Occipital lobe (tissue), 2 donors: ENCODE data around the gene INPP5J. TPM values are rescaled to one million over a fixed set of nuclear protein-coding genes. Genes with fewer than 3 reads are reported as not detected.

Experiments used
- DNase-seq: peaks from one replicate; lab custom pipeline; 2025; lab: John Stamatoyannopoulos, UW
- total RNA-seq: library from RNA; depleted of rRNA; stranded (reverse); fragments of >200 nt; gene quantifications from one replicate; pipeline ENCODE4 v1.2.3, GENCODE V29; 2014

The INPP5J gene
- total RNA-seq, 1 donor from 2014 or later: 0.78 TPM

DNA sequence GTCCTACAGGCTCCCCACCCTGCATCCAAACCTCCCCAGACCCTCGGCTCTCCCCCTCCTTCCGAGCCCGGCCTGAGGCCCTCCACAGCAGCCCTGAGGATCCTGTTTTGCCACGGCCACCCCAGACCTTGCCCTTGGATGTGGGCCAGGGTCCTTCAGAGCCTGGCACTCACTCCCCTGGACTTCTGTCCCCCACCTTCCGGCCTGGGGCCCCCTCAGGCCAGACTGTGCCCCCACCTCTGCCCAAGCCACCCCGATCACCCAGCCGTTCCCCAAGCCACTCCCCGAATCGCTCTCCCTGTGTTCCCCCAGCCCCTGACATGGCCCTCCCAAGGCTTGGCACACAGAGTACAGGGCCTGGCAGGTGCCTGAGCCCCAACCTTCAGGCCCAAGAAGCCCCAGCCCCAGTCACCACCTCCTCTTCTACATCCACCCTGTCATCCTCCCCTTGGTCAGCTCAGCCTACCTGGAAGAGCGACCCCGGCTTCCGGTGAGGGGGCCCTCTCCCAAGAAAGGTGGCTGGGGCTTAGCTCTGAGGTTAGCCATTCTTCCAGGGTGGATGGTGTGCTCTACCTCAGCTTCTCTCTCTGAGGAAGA is 2.9 kb downstream of the INPP5J start:
- no peak for DNase-seq

DNA sequence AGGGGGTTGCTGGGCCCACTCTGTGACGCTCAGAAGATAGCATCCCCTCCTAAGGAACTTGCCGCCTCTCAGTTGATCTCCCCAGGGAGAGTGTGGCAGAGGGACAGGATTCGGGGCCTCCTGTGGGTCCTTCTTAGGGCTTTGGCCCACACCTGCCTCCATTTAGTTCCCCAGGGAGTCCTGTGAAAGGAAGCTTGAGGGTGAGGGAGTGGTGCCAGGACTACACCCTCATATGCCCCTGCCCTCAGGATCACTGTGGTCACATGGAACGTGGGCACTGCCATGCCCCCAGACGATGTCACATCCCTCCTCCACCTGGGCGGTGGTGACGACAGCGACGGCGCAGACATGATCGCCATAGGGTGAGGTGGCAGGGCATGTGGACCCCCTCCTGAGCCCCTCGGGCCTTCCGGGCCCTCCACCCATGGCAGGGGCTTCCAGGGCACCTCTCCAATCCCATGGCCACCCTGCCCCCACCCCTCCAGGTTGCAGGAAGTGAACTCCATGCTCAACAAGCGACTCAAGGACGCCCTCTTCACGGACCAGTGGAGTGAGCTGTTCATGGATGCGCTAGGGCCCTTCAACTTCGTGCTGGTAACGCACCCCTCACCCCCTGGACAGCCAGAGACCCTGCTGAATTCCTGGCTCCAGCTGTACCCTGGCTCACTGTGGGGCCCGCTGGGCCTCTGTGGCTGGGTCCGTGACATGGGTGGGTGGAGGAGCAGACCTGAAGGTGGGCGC is 3.5 kb downstream of the INPP5J start:
- no peak for DNase-seq

DNA sequence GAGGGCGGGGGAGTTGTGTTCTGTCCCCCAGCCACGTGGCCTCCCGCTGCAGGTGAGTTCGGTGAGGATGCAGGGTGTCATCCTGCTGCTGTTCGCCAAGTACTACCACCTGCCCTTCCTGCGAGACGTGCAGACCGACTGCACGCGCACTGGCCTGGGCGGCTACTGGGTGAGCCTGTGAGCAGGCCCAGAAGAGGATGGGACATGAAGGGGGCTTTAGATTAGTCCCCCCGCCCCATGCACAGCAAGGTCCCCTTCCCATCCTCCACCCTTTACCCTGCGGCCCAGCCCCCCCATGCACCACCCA is 4.1 kb downstream of the INPP5J start:
- no peak for DNase-seq

DNA sequence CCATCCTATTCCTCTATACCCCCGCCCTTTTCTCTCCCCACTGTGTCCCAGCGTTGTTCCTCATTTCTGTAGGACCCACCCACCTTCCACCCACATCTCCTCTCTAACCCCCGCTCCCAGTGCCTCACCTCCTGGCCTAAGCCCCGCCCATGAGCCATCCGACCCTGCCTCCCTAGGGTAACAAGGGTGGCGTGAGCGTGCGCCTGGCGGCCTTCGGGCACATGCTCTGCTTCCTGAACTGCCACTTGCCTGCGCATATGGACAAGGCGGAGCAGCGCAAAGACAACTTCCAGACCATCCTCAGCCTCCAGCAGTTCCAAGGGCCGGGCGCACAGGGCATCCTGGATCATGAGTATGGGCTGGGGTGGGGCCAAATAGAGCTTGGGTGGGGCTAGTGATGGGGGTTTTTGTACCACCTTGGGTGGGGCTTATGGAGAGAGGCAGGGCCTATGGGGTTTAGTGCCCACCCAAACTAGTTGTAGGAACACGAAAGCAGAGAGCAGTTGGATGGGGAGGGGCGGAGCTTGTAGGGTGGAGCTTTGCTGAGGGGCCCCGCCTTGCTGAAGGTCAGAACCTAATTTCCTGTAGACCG is 4.5 kb downstream of the INPP5J start:
- no peak for DNase-seq

DNA sequence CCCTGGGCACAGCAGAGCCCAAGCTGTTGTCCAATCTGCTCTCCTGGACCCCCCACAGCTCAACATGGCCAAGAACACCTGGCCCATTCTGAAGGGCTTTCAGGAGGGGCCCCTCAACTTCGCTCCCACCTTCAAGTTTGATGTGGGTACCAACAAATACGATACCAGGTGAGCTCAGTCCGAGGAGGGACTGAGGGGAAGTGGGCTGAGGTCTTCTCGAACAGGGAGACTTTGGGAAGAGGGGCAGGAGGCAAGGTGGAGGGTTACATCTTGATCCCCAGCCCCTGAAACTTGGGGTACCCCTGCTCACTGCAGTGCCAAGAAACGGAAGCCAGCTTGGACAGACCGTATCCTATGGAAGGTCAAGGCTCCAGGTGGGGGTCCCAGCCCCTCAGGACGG is 5.4 kb downstream of the INPP5J start:
- no peak for DNase-seq

DNA sequence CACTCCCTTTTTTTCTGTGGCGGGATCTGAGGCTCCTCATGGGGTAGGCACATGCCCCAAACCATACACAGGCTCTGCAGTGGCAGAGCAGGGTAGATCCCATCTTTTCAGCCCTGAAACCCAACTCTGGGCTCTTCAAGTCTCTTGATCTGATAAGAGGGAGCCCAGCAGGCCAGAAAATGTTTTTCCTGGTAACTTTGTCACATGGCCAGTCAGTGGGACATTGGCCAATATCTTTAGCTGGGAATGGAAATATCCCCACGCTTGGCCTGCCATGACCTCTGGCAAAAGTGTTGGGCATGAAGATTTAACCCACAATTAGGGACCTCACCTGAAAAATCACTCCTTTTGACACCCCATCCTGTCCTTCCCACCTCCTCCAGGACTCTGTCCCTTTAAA is 8.1 kb downstream of the INPP5J start:
- DNase-seq: no peak

DNA sequence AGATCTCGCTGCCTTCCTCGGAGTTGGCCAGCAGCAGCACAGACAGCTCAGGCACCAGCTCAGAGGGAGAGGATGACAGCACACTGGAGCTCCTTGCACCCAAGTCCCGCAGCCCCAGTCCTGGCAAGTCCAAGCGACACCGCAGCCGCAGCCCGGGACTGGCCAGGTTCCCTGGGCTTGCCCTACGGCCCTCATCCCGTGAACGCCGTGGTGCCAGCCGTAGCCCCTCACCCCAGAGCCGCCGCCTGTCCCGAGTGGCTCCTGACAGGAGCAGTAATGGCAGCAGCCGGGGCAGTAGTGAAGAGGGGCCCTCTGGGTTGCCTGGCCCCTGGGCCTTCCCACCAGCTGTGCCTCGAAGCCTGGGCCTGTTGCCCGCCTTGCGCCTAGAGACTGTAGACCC is 11.1 kb downstream of the INPP5J start:
- no peak for DNase-seq

DNA sequence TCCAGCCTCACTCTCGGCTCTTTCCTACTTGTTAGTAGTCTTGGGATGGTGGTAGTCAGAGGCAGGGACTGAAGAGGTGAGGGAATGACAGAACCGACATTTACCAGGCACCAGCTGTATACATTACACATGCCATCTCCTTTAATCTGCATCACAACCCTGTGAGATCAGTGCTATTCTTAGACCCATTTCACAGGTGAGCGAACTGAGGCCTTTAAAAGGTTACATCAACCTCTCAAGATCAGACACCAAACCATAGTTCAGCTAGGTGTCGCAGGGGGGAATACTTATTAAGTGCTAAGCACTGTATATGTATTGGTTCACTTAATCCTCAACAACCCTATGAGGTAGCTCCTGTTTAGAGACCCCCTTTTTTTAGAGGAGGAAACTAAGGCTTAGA is 11.9 kb downstream of the INPP5J start:
- no peak for DNase-seq

DNA sequence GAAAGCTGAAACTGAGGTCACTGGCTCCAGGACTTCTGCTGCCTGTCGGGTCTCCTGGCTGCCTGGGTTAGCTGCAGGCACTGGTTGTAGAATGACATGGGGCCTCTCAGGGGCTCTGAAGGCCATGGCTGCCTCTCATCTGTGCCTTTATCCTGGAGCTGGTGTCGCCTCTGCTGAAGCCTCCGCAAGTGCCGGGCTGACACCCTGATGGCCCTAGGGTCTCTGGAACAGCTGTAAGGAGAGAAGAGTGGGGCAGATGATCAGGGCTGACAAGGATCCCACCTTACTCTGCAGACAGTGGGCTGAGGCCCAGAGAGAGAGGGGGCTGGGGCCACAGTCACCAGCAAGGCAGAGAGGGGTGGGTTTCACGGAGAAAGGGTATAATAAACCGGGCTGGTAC is 12.9 kb downstream of the INPP5J start:
- no peak for DNase-seq

DNA sequence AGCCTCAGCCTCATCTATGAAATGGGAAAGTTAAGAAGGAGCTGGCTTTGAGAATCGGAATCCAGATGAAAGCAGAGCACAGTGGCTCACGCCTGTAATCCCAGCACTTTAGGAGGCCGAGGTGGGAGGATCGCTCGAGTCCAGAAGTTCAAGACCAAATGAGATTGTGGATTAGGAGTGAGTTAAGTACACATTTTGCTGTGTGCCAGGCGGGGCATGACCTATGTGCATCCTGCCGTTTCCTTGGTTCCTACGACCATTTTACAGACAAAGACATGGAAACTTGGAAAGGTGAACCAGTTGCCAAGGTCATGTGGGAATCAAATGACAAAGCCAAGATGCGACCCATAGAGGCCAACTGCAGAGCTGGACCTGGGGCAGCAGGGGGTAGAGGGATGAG is 13.4 kb downstream of the INPP5J start:
- no peak for DNase-seq

DNA sequence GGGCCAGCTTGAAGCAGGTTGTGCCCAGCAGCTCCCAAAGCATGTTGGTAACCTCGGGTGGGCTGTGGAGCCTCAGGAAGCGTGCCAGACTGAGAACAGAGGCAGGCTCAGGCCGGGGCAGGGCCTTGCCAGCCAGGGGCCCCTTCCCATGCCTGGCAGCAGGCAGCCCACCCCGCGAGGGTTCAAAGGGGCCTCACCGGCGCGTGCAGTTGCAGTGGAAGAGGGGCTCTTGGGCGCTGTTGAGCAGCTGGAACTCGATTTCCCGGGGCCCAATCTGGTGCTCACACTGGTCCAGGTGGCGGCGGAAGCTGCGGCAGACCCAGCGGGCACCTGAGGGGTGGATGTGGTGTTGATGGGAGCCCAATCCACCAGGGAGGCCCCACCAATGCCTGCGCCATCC is 13.9 kb downstream of the INPP5J start:
- DNase-seq: no peak

DNA sequence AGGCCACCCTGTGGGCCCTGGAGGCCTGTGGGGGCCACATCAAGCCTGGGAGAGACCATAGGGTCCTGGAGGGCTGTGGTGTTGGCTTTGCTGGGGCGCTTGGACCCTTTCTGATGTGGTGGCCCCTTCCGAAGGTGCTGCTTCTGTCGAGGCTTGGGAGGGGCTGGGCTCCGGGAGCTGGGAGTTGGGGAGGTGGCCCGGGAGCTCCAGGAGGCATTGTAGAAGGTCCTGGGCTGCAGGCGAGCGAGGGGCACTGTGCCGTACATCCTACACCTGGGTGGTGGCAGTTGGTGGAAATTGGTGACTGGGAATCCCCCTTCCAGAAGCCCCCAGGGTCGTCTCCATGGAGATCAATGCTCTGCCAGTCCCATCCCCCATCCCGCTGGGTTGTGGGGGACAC is 15.0 kb downstream of the INPP5J start:
- DNase-seq: no peak

DNA sequence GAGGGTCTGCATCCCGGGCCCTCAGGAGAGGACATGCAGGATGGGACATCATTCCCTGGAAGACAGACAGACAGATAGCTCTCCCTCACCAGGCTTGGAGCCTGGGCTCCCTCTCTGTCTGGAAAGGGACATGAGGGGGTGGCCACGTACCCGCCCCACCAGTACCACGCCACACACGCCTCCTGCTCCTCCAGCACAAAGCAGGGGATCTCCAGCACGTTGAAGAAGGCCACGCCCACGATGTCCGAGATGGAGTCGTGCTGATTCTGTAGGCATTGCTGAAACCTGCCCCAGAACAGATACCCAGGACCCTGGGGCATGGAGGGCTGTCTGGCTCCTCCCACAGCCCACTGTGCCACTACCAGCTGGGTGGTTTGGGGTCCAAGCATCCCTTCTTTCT is 15.4 kb downstream of the INPP5J start:
- DNase-seq: no peak

DNA sequence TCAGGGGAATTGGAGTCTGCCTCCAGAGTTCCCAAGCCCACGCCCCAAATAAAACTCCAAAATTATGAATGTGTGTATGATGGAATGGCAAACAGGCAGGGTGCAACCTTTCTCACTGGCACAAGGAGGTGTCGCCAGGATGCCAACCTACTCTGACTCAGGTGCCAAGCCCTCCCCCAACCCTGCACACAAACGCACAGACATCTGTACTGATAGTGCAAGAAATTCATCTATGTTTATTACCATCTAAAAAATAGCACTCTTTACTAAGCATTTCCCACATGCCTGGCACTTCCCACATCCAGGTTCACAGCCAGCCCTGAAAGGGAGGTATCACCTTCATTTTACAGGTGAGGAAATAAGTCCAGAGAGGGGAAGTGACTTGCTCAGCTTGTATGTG is 16.3 kb downstream of the INPP5J start:
- no peak for DNase-seq

DNA sequence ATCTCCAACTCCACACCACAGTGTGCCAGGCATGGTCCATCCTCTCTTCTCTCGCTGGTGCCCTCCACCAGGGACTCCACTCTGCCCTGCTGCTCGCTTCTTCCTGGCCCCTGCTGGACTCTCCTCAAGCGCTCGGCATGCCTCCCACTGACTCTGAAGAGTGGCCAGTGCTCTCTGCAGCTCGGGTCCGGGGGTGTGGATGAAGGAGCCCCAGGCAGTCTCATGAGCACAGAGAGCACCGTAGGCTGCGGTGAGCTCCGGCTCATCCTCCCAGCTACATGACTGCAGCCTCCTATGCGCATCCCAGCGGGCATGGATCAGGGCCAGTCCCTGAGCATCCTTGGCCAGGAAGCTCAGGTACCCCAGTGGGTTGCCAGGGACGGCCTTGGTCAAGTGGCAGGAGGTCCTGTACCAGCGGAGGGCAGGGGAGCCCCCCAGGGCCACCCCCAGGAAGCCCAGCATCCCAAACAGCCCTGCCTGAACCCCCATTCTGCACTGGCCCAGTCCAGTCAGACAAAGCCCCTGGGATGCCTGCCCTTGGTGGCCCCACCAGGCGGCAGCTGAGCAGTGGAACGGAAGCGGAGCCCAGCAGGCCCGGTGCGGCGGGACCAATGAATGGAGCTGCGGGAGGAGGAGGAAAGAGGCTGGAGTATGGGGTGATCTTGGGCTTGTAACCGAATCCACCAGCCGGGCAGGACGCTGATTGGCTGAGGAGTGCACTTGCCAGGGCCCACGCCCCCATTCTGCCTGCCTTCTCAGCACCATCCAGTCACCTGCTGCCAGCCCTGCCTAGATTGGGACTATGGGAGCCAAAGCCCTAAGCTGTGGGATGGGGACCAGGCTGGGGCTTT is 17.3 kb downstream of the INPP5J start, which contains the start of gene PLA2G3:
Gene PLA2G3, minus strand, starts transcription at position 643 of the 851 bp plus-strand sequence. Its CDS starts 154 bp downstream, at position 489.
- no peak for DNase-seq

DNA sequence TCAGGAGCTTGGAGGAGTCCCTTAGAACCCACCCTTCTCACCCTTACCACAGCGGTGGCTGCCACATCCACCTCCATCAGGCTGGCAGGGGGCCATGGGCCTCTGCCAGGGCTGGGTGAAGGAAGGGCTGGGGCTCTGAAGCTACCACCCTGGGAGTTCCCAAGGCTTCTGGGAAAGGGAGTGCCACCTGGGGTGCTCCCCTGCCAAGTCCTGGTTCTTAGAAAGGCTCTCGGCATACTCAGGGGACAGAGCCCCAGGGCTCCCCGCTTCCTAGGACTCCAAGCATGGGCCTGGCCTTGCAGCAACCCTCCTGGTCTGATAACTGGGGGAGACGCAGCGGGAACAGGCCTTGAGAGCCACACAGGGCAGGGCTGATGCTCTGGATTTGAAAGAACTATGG is 18.0 kb downstream of the INPP5J start:
- DNase-seq: no peak

DNA sequence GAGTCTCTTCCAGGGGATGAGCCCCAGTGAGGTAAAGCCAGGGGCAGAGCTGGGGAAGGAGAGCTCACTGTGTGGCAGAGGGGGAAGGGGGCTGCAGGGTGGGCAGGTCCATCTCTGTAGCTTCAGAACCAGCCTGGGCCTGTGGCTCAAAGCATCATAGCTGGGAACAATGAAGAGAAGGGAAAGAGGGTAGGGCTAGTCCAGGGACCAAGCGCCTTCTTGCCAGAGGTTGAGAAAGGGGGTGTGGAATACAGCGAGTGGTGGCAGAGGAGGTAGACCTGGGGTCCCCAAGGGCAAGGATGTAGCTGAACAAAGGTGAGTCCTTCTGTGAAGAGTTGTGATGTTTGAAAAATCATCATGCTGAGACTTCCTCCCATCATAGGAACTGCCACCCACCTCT is 18.8 kb downstream of the INPP5J start:
- no peak for DNase-seq

DNA sequence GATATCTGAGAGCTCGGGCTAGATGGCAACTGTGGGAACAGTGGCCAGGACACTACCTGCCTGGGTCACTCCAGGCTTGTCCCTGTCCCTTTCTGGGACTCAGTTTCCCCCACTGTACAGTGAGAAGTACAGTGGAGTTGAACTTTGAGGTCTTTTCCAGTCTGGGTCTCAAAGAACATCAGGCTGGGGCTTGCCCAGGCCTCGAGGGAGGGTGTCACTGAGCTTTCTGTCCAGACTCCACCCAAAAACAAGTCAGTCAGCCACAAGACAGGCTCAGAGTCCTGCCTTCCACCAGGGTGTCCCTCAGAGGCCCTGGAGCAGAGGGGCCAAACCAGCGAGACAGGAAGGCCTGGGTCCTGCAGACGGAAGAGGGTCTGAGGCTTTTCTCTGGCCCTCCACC is 19.5 kb downstream of the INPP5J start:
- no peak for DNase-seq

DNA sequence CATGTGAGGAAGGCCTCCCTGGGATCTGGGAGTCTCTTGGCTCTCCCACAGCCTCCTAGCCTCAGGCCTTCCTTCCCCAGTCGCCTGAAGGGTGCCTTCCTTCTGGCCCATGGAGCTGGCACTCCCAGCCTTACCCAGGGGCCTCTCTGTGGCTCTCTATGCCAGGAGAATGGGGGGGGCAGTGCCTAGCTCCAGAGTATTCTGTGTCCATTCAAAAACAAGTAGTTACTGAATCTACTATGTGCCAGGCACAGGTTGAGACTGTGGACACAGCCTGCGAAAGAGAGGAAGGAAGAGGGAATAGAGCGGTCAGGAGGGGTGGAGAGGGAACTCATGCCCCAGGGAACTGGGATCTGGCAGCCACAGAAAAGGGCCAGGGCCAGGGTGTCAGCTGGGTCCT is 20.3 kb downstream of the INPP5J start:
- no peak for DNase-seq

DNA sequence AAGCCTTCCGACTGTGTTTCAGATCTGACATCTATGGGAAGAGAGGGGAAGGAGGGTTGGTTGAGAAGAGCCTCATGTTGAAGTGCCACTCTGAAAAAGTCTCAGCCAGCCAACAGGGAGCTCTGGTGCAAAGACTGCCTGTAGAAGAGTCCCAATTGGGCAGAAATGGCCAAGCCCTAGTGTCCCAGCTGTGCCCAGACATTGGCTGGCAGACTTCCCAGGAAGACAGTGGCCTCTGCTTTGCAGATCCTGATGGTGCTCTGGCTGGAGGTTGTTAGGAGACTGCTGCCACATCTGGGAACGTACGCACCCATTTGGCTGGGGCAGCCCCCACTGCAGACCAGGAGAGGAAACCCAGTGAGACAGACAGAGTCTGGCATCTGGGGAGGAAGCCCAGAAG is 20.8 kb downstream of the INPP5J start:
- no peak for DNase-seq

DNA sequence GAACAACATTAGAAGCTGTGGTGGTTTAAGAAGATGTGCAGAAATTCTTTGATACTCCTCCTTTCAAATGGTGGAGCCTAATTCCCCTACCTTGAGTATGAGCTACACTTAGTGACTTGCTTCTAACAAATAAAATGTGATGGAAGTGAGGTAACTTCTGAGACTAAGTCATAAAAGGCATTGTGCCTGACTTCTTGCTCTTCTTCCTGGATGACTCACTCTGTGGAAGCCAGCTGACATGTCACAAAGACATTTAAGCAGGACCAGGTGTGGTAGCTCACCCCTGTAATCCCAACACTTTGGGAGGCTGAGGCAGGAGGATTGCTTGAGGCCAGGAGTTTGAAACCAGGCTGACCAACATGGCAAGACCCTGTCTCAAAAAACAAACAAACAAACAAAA is 21.5 kb downstream of the INPP5J start:
- no peak for DNase-seq

DNA sequence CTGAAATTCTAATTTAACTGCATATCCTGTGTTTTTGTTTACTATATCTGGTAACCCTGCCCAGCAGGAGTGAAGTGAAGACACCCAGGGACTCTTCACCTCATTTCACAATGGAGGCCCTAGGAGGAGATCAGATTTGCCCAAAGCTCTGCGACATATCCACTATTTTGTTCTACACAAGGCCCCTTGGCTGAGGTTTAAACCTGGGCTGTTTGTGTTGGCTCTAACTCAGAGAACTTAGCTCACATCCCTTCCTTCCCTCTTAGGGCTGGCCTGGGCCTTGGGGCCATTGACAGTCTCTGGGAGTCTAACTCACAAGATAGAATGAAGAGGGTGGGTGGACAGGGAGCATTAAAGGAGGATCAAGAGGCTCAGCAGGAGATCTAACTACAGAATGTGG is 25.7 kb downstream of the INPP5J start:
- DNase-seq: no peak
